Measurements from ENCODE around the gene ISX. TPM values are rescaled to one million over a fixed set of nuclear protein-coding genes. Genes with fewer than 3 reads are reported as not detected.
"Not testable (repeated sequence)": the region's sequence is repeated elsewhere in the genome, so short reads cannot be mapped to it uniquely, and the experiment has no call there.

ISX gene
- polyA plus RNA-seq (ENCODE audit: insufficient read length in 3 of 3): under 1 TPM; 0.28 to 0.37 (median 0.30) TPM
- long read RNA-seq, donor 1: 0 reads
- long read RNA-seq, donor 2: 0 reads
- long read RNA-seq, donor 3: 0 reads
- long read RNA-seq, donor 4: 0 reads
- long read RNA-seq, donor 5, partial matches to known transcripts: 0 of 1 reads
- long read RNA-seq, donor 5, other reads (novel, unspliced or antisense): 0 of 1 reads
- long read RNA-seq, donor 6: 0 reads
- long read RNA-seq, donor 7: 0 reads
- long read RNA-seq, donor 8: 0 reads
- long read RNA-seq, donor 9: 0 reads
- long read RNA-seq, donor 10: 0 reads
- long read RNA-seq, donor 11: 0 reads
- long read RNA-seq, donor 12: 0 reads
- long read RNA-seq, donor 13: 0 reads
- long read RNA-seq, donor 14: 0 reads
- long read RNA-seq, donor 15, transcript ISX-201 (4 exons, 3,384 nt): major isoform, 10 of 13 reads
- long read RNA-seq, donor 15, partial matches to known transcripts: 0 of 13 reads
- long read RNA-seq, donor 15, other reads (novel, unspliced or antisense): 0 of 13 reads
- long read RNA-seq, donor 16: 0 reads

DNA sequence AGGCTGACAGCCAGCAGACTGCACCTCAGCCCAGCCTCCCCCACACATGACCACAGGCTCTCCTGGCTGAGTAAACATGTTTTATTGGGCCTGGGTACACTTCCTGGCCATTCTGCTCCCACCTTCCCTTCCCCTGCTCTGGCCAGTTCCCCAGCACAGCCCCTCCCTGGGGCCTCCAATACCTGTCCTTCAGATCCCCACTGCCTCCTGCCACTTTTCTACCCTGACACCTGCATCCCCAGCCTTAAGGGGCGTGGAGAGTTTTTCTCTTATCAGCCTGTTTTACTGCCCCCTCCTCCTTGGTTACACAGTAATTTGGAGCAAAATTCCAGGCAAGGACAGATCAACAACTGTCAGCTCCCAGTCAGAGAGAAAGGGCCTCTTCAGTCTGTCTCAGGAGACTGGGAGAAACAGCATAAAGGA lies at the start of gene ISX:
Gene ISX, plus strand, starts transcription at position 363 of the 423 bp plus-strand sequence. CDS start 930 bp downstream, outside the sequence.
- DNase-seq: peak; percentile 29

- no peak for DNase-seq
Observed at GRCh38 chr22:35016909-35017308, 49.0 kb upstream of the ISX start.

DNA sequence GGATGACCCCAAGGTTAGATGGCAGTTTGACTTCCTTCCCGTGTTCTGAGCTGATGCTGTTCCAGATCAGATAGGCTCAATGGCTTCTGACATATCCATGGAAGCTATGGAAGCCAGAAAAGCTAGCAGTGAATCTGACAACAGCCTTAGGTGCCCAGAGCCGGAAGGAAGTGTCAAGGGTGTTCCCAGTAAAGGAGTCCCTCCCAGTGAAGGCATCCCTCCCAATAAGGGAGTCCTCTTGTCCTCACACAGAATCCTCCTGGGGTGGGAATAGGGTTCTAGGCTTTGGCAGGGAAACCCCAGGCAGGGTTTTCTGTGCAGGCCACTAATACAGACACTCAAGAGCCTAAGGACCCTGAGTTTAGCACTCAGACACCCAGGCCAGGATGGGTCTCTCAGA lies 47.0 kb upstream of the ISX start:
- DNase-seq: no peak

GRCh38 chr22:35020517-35020916 lies 45.4 kb upstream of the ISX start:
- DNase-seq: no peak

- peak; percentile 34 for DNase-seq
Observed at GRCh38 chr22:35021161-35021560, 44.8 kb upstream of the ISX start.

- DNase-seq: no peak
Observed at GRCh38 chr22:35022291-35022690, 43.7 kb upstream of the ISX start.

DNA sequence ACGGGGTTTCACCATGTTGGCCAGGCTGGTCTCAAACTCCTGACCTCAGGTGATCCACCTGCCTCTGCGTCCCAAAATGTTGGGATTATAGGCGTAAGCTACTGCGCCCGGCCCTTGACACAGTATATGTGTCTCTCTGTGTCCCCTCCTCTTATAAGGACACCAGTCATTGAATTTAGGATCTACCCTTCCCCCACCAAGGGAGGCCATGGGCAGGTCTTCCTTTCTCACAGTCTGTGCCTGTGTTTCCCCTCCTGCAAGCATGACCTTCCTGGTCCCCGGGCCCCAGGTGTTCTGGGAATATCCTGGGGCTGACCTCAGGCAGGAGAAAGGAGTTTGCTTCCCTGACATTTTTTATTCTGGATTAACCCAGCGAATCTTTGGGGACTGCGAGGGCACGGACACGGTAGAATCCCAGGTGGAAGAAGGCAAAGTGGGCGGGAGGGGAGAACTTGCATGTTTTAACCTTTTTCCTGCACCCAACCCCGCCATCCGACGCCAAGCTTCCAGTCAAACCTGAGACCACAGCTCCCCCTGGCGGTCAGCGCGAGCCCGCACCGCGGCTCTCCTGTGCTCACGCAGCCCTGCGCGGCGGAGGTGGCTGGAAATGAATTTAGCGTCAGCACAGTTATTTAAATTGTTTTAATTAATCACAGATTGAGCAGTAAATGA lies 42.1 kb upstream of the ISX start:
- peak; percentile 61 for DNase-seq

DNA sequence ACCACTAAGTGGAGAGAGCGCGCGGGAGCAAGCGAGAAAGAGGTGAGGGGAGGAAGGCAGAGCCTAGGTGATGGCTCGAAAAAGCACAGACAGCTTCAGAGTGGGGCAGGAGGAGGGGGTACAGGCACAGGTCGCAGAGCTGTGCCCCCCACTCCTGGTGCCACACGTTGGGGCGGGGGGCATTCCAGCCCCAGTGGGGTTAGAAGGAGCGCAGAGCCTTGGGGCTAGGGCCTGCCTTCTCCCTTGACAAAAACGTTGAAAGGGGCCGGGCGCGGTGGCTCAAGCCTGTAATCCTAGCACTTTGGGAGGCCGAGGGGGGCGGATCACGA lies 41.6 kb upstream of the ISX start:
- no peak for DNase-seq

DNA sequence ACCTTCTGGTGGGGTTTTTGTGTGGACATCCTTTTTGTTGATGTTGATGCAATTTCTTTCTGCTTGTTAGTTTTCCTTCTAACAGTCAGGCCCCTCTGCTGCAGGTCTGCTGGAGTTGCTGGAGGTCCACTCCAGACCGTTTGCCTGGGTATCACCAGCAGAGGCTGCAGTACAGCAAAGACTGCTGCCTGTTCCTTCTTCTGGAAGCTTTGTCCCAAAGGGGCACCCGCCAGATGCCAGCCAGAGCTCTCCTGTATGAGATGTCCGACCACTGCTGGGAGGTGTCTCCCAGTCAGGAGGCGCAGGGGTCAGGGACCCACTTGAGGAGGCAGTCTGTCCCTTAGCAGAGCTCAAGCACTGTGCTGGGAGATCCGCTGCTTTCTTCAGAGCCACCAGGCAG lies 35.8 kb upstream of the ISX start:
- DNase-seq: not testable (repeated sequence)

- DNase-seq: no peak
Observed at GRCh38 chr22:35032571-35032970, 33.4 kb upstream of the ISX start.

- DNase-seq: no peak
Observed at GRCh38 chr22:35033635-35034296, 32.2 kb upstream of the ISX start.

GRCh38 chr22:35034963-35035362 lies 31.0 kb upstream of the ISX start:
- no peak for DNase-seq

GRCh38 chr22:35037089-35037488 lies 28.9 kb upstream of the ISX start:
- DNase-seq: no peak

DNA sequence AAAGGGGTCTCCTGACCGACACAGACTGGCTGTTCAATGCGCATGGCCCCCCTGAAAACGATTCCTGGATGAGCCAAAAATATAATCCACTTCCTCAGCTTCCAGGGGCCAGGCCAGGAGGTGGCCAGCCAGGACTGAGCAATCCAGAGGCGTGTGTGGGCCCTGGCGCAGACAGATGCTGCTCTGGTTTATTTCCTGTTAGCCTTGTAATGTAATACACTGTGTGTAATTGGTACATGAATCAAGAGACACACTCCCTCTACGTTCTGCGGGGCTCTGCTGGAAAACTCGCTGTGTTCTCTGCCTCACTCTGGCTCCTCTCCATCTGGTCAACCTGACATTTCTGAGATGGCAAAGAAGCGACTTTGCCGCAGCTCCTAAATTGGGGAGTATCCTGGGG lies 26.3 kb upstream of the ISX start:
- peak; percentile 76 for DNase-seq

GRCh38 chr22:35043252-35043933 lies 22.6 kb upstream of the ISX start:
- DNase-seq: no peak

DNA sequence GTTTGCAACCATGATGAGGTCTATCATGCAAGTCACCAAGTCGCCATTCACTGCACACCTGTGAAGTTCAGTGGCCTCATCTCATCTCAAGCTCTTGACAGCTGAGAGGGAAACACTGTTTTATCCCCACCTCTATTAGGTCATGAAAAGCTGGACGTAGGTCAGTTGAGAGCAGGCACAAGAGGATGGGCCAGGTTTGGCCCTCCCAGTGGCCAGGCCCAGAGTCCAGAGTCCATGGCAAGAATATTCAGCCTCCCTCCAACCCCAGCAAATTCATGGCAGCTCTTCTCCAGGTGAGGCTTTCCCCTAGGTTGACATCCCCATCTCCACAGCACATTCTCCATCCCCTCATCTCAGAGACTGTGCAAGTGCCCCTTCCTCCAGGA lies 22.0 kb upstream of the ISX start:
- DNase-seq: no peak

GRCh38 chr22:35044607-35045390 lies 21.2 kb upstream of the ISX start:
- no peak for DNase-seq

GRCh38 chr22:35045451-35045850 lies 20.5 kb upstream of the ISX start:
- DNase-seq: no peak

DNA sequence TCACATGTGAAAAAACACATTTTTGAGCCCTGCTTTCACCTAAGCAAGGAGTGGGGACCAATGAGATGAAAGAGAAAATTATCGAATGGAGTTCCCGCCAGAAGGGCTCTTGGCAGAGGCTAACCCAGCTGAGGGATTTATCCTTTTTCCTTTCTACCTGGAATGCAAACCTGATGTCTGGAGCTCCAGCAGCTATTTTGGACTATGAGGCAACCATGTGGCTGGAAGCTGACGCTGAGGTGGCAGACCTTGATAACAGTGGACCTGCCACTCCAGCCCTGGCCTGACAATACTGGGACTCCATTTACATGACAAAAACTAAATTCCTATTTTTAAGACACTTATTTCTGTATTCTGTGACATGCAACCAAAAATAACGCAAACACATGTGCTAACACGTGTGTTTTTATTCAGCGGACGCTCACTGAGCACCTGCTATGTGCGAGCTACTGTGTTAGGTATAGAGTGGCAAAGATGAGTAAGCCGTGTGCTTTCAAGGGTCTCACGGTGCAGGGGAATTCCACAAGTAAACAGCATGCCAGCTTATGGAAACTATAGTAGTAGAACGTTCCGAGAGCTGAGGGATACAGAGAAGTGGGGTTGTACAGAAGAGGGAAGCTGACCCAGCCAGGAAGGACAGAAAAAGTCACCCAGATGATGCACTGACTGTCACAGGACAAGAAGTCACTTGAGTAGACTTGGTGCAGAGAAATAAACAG lies 19.1 kb upstream of the ISX start:
- DNase-seq: no peak

DNA sequence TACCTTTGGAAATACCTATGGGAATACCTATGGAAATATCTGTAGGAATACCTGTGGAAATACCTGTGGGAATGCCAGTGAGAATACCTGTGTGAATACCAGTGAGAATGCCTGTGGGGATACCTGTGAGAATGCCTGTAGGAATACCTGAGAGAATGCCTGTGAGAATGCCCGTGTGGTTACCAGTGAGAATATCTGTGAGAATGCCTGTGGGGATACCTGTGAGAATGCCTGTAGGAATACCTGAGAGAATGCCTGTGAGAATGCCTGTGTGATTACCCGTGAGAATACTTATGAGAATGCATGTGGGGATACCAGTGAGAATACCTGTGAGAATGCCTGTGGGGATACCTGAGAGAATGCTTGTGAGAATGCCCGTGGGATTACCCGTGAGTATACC lies 15.9 kb upstream of the ISX start:
- not testable (repeated sequence) for DNase-seq
